Eye (tissue), 1 donor: ENCODE data around the gene CREM.

Experiments used
- DNase-seq: peaks from one replicate; pipeline ENCODE4 v3.0.0-alpha.2; 2015

The CREM gene

DNA sequence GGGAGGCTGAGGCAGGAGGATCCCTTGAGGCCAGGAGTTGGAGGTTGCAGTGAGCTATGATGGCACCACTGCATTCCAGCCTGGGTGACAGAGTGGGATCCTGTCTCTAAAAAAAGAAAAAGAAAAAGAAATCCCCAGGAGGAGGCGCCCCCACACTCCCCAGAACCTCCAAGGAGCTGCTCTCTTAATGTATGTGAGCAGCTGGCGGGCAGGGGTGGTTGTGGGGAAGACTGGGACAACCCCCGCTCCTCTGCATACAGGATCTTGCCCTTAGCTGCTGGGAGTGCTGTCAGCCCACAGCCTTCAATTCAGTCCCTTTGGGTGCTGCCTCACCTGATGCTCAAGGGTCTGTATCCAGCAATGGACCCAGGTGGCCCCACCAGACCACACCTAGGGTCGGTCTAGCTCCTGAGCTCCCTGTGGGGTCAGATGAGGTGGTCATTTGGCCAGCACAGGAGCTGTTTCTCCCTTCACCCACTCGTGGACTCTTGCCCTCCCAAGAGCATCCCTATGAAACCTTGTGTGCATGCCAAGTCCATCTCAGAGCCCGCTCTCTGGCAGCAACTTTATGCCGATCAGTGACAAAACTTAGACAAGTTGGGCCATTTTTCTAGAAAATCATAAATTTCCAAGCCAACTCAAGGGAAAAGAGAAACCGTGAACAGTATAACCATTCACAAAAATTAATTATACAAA lies 97.5 kb downstream of the CREM start:
- no peak for DNase-seq

DNA sequence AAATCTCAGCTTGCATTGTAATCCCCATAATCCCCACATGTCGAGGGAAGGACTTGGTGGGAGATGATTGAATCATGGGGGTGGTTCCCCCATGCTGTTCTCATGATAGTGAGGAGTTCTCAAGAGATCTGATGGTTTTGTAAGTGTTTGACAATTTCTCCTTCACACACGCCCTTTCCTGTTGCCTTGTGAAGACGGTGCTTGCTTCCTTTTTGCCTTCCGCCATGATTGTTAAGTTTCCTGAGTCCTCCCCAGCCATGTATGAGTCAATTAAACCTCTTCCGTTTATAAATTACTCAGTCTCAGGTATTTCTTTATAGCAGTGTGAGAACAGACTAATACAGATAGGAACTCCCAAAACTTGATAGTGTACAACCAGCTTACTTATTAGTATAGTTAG lies 98.6 kb downstream of the CREM start:
- no peak for DNase-seq

DNA sequence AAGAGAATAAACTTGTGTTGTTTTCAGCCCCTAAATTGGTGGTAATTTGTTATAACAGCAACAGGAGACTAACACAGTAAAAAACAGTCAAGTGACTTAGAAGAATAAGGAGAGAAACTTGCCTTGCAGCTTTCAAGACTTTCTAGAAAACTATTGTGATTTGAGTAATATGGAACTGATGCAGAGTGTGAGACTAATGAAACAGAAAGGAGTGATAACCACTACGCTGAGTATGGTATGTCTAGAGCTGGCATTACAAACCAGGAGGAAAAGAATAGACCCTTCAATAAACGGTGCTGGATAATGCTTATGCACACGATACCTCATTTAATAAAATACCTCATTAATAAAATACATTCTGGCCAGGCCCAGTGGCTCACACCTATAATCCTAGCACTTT lies 99.9 kb downstream of the CREM start:
- no peak for DNase-seq

DNA sequence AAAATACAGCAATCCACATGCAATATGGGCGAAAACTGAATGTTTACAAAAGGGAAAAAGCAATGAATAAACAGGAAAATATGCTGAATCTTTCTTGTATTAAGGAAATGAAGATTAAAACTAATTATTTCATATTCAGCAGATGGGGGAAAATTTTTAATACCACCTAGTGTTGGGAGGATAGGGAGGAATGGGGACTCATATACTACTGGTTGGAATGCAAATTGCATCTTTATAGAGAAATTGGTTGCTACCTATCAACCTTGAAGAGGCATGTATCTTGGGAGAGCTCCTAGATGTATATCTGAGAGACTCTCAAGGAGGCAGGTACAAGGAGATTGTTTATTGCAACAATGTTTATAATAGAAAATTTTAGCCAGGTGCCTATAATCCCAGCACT lies 101.4 kb downstream of the CREM start:
- DNase-seq = no peak

DNA sequence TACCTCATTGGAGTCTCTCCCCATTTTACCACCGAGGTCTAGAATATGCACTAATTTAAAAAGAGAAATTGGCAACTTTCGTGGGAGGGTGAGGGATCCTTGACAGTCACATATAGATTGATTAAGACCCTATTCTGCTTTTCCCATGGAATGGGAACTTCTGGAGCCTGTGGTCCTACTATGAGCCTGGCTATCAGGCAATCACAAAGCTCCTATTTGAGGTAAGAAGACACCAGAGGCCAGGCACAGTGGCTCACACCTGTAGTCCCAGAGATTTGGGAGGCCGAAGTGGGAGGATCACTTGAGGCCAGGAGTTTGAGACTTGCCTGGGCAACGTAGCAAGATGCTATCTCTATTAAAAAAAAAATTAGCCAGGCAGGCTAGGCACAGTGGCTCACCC lies 105.0 kb downstream of the CREM start:
- no peak for DNase-seq

DNA sequence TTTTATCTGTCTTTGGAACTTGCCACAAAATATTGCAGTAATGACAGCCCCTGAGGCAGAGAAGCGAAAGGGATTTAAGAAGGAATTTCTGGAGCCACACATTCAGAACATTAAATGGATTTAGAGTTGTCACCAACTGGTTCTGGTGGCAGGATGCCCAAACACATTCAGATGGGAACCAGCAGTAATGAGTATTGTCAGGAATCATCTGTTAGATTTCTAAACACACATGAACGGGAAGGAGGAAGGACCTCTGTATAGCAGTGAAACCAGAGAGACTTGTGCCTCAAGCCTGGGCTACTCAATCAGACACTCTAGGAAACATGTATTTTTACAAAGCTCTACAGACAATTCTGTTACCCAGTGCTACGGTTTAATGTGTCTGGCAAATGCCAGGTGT lies 105.9 kb downstream of the CREM start:
- no peak for DNase-seq

DNA sequence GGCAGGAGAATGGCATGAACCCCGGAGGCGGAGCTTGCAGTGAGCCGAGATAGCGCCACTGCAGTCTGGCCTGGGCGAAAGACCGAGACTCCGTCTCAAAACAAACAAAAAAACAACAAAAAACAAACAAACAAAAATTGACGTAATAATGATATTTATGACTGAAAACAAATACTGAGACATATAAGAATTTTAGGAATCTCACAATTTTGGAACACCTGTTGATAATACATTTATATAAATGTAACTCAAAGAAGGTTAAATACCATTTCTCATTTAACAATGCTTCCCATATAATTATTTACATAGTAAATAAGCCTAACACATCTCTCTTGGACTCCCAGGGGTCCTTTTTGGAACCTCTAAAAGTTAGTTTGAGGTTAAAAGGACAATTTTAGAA lies 107.4 kb downstream of the CREM start:
- DNase-seq = no peak

DNA sequence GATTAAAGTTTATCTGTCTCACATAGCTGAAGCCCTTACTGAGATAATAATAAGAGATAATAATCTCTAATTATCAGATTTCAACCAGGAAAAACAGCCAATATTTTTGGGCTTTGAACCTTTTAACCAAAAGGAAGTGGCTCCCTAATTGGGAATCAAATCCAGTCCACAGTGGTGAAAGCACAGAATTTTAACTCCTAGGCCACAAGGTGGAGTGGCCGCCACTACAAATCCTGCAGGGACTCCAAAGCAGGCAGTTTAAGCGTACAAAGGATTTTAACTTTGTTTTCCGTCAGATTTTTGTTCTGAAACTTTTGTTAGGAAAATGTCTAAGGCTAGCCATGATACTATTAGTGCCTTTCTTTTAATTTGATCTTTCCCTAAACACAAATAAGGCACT lies 110.1 kb downstream of the CREM start:
- DNase-seq = no peak

DNA sequence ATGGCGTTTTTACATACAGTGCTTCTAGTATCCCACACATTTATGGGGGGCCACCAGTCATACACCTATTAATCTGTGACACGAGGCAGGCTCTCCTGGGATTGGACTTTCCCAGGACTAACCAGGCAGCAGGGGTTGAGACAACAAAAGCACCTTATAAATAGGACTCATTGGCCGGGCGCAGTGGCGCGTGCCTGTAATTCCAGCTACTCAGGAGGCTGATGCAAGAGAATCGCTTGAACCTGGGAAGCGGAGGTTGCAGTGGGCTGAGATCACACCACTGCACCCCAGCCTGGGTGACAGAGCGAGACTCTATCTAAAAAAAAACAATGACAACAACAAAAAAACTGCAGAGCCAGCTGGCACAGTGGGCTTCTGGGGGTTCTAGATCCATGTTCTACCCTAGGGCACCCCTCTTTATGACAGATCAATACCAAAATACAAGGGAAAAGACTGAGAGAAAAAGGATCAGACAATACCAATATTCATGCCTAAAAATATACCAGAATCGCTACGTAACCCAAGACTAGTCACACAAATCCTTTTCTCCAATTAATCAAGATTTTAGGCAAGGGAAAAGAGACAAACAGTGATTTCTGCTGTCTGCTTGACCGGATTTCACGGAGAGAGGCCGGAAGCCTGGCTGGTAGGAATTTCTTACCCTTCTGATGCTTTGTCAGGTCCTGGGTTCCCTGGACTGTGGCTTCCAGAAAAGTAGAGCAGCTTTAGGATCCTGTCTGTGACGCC lies 111.3 kb downstream of the CREM start:
- no peak for DNase-seq

DNA sequence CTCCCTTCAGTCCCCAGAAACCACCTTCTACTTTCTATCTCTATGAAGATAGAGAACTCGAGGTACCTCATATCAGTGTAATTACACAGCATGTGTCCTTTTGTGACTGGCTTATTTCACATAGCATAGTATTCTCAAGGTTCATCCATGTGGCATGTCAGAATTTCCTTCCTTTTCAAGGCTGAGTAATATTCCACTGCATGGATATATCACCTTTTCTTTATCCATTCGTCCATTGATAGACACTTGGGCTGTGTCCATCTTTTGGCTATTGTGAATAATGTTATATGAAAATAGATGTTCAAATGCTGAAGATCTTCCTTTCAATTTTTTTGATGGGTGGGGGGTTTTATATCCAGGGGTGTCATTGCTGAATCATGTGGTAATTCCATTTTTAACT lies 117.9 kb downstream of the CREM start:
- no peak for DNase-seq

DNA sequence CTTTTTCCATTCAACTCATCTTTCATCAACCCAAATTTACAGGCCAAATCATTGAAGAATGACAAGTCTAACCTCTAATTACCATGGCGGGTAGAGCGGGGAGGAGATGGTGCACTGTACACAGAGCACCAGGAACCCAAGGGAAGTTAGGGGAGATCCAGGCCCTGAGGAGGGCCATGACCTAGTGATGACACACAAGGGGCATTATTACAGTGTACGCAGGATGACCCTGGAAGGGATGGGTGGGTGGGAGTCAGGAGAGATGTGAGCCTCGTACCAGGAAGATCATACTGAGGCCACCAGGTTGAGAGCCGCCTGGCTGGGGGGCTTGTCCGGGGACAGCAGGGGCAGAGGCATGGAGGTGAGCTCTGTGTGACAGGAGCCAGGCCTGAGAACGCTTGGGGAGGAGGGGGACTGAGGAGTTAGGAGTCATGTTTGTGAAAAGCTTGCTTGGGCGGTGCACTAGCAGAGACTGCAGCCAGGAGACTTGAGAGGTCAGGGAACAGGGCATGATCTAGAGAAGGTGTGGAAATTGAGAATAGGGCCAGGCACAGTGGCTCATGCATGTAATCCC lies 120.2 kb downstream of the CREM start:
- DNase-seq = no peak

DNA sequence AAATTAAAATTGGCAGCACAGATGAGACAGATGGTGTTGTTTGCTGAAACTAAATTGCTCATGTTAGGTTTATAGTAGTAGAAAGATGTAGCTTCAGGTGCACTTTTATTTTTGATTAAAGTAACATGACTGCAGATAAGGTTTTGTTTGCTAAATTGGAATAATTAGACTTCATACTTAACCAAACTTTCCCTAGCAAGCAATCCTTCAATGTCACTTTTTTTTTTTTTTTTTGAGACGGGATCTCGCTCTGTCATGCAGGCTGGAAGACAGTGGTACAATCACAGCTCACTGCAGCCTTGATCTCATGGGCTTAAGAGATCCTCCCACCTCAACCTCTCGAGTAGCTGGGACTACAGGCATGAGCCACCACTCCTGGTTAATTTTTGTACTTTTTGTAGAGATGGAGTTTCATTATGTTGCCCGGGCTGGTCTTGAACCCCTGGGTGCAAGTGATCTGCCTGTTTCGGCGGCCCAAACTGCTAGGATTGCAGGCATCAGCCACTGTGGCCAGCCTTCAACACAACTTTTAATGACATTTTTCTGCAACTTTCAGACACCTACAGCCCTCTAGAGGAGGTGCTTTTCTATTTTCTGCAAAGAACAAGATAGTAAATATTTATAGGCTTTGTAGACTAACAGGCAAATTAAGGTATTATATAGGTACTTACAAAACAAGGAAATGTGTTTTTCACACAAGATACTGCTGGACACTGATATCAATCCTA lies 124.9 kb downstream of the CREM start:
- DNase-seq = no peak

DNA sequence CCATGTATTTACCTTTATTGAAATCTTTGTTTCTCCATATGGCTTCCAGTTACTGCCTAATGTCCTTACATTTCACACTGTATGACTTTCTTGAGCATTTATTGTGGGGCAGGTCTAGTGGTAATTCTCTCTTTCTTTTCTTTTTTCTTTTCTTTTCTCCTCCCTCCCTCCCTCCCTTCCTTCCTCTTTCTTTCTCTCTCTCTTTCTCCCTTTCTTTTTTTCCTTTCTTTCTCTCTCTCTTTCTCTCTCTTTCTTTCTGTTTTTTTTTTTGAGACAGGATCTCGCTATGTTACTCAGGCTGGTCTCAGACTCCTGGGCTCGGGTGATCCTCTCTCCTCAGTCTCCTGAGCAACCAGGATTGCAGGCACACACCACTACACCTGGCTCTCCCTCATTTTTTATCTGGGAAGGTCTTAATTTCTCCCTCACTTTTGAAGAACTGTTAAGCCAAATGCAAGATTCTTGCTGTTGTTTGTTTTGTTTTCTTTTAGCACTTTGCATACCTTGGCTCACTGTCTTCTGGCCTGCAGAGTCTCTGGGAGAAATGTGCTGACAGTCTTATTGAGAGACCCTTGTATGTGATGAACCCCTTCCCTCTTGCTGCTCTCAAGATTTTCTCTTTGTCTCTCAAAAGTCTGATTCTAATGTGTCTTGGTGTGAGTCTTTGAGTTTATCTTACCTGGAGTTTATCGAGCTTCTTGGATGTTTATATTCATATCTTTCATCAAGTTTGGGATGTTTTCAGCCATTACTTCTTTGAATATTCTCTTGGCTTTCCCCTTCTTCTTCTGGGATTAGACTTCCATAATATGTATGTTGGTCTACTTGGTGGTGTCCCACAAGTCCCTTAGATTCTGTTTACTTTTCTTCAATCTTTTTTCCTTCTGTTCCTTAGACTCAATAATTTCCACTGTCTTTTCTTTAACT lies 130.7 kb downstream of the CREM start:
- DNase-seq = no peak

DNA sequence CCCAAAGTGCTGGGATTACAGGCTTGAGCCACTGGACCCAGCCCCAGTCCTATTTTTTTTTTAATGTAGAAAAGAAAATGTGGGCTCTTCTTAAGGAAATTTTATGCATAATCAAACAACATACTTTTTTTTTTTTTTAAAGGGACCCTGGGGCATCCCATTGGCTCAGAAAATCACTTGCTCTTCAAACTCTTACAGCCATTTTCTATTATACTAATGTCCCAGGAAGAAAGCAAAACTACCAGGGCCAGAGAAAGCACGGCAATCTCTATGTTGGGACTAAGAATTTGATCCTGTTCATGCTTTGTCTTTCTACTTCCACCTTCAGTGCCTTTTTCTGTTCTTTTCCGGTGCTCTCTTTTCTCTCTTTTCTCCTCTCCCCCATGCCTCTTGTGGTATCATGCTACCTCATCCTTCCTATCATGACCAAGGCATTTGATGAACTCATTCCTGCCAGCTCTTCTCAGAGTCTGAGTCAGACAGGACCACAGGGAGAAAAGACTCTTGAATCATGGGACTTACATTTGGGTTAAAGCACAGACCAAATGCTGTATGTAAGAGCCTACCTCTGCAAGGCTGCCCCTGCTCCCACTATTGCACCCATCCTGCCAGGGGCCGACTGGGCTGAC lies 133.2 kb downstream of the CREM start:
- DNase-seq = no peak

DNA sequence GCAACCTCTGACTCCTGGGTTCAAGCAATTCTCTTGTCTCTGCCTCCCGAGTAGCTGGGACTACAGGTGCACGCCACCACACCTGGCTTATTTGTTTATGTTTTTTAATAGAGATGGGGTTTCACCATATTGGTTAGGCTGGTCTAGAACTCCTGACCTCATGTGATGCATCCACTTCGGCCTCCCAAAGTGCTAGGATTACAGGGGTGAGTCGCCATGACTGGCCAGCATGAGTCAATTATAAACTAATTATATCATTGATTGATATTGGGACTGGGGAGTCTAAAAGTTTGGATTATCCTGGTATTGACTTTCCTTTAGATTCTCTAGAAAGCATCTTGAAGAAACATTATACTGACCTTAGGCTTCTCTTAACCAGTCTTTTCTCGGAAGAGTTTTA lies 135.8 kb downstream of the CREM start:
- DNase-seq = no peak
